ENCODE results near the gene CAMK1D. TPM values are rescaled to one million over a fixed set of nuclear protein-coding genes. Genes with fewer than 3 reads are reported as not detected.
A peak's percentile ranks its signal among the peaks of the same experiment; 100 is the strongest.

Gene CAMK1D
- total RNA-seq, 1 experiment from 2014 or later, result 6.3 TPM

GRCh38 chr10:12780634-12781601 lies 431.6 kb downstream of the CAMK1D start:
- no peak for DNase-seq
- Mint-ChIP-seq H3K4me1 (peaks cover 17 to 29% of the 10 kb centered on the region in 2 experiments), H3K27ac (peak overlapping the region in 1 of 3 experiments; percentile 72; a peak in 1 of 7 replicates), H3K27me3 (ENCODE audit: low read depth) (peaks cover 6% of the 10 kb centered on the region; the same call in 1 of the 2 replicates), H3K9me3 (no peaks in the 10 kb centered on the region; a peak in 1 of 5 replicates), H3K36me3 (ENCODE audit: insufficient read depth in 1 of 3, low read depth in 3 of 3) (no peaks in the 10 kb centered on the region), H3K4me3 (no peak overlapping the region)
- Histone ChIP-seq H4K8ac (replicated peaks; ENCODE audit: insufficient read length, low read depth, low read length) (no peak overlapping the region), H4K20me1 (ENCODE audit: control insufficient read depth, insufficient read depth, insufficient read length) (no peaks in the 10 kb centered on the region), H2BK12ac (ENCODE audit: insufficient read length, low read depth, low read length) (no peak overlapping the region), H3K23ac (ENCODE audit: insufficient read length, low read depth, low read length) (no peak overlapping the region), H4K5ac (ENCODE audit: insufficient read length, low read depth, low read length) (no peak overlapping the region), H3K79me1 (ENCODE audit: insufficient read depth, low read depth, low read length, poor library complexity, severe bottlenecking) (no peaks in the 10 kb centered on the region), H3K4ac (ENCODE audit: low read depth, low read length) (no peak overlapping the region), H3T11ph (ENCODE audit: low read length) (no peak overlapping the region), H3K4me1 (ENCODE audit: insufficient read depth, low read length) (no peaks in the 10 kb centered on the region), H3K27me3 (ENCODE audit: insufficient read depth, low read length) (no peaks in the 10 kb centered on the region), H3K18ac (ENCODE audit: insufficient read length, low read depth, low read length) (no peak overlapping the region), H3K9ac (ENCODE audit: extremely low read depth, insufficient read length, low read length) (no peak overlapping the region), H3K27ac (ENCODE audit: insufficient read length, low read depth, low read length) (no peak overlapping the region), H2BK120ac (ENCODE audit: low read depth, low read length, poor library complexity, severe bottlenecking) (no peak overlapping the region), H3K9me3 (ENCODE audit: control insufficient read depth, low read depth, low read length) (no peaks in the 10 kb centered on the region), H4K91ac (ENCODE audit: insufficient read length, low read depth, low read length) (no peak overlapping the region), H3K4me2 (ENCODE audit: insufficient read depth, insufficient read length, low read length) (no peak overlapping the region), H3K23me2 (ENCODE audit: insufficient read length, low read depth, low read length, poor library complexity, severe bottlenecking) (no peaks in the 10 kb centered on the region), H3K56ac (ENCODE audit: insufficient read length, low read depth, low read length) (no peak overlapping the region), H2BK5ac (ENCODE audit: insufficient read length, low read length) (no peak overlapping the region), H2BK20ac (ENCODE audit: low read depth, low read length, poor library complexity, severe bottlenecking) (no peak overlapping the region), H2BK15ac (ENCODE audit: low read depth, low read length) (no peak overlapping the region), H3K79me2 (ENCODE audit: insufficient read depth, low read length) (no peaks in the 10 kb centered on the region), H2AK5ac (ENCODE audit: insufficient read length, low read length) (no peak overlapping the region), H2AFZ (ENCODE audit: low read length) (no peak overlapping the region), H3K14ac (ENCODE audit: insufficient read depth, low read length) (peak overlapping the region; percentile 27; the same call in 1 of the 2 replicates)
- WGBS (ENCODE audit: extremely low coverage, insufficient read length, low lambda C conversion rate), result no CpG with 5 or more reads among the region's 22 CpGs
- TF ChIP-seq CTCF (conservative IDR thresholded peaks at IDR 0.05), result no peak

All from H9 (cell line).